Endothelial cell of umbilical vein (primary cell): ENCODE data around the gene PPP1R7.

Source experiments
- CTCF ChIP-seq, 2 donors: IDR thresholded peaks; 1 replicate in 1 of 2; 2 replicates in 1 of 2; pipeline ENCODE4 v1.5.1; 2011; ENCODE audit warnings: low read length in 2 of 2, mild to moderate bottlenecking in 2 of 2, moderate library complexity in 2 of 2, control low read depth in 1 of 2, inconsistent platforms in 1 of 2, low read depth in 1 of 2; ENCODE audit not compliant: insufficient read depth in 1 of 2; ENCODE audit errors: extremely low read depth in 1 of 2
- EZH2 ChIP-seq: IDR thresholded peaks from 2 replicates; pipeline ENCODE4 v1.6.1; 2012; ENCODE audit warnings: borderline replicate concordance, low read depth, mild to moderate bottlenecking, moderate library complexity, low read length, inconsistent platforms; ENCODE audit not compliant: severe bottlenecking
- FOS ChIP-seq: IDR thresholded peaks from 2 replicates; pipeline ENCODE4 v1.6.1; 2011; ENCODE audit warnings: mild to moderate bottlenecking, low read length, moderate library complexity, borderline replicate concordance; ENCODE audit not compliant: insufficient read depth
- JUN ChIP-seq: IDR thresholded peaks from 2 replicates; pipeline ENCODE4 v1.6.1; 2011; ENCODE audit warnings: borderline replicate concordance, low read depth; ENCODE audit not compliant: insufficient read length, insufficient read depth
- MYC ChIP-seq: IDR thresholded peaks from one replicate; pipeline ENCODE4 v1.6.1; 2011; ENCODE audit warnings: mild to moderate bottlenecking, low read depth, low read length
- POLR2A ChIP-seq: IDR thresholded peaks from 2 replicates; pipeline ENCODE4 v1.6.1; 2012; ENCODE audit warnings: low read depth, mild to moderate bottlenecking, control low read depth, low read length
- POLR2AphosphoS5 ChIP-seq: IDR thresholded peaks from 2 replicates; pipeline ENCODE4 v1.6.1; 2012; ENCODE audit warnings: low read depth, mild to moderate bottlenecking, control low read depth, low read length, moderate library complexity; ENCODE audit not compliant: insufficient read depth

GRCh38 chr2:241188361-241189092, 38.3 kb downstream of the PPP1R7 start, which contains the start of gene ANO7:
- TF ChIP-seq CTCF (IDR thresholded peaks at IDR 0.05; ENCODE audit: extremely low read depth in 1 of 2, insufficient read depth in 1 of 2, low read depth in 1 of 2, low read length in 2 of 2): no peak
- no peak for TF ChIP-seq FOS
- TF ChIP-seq POLR2A: no peak
- TF ChIP-seq EZH2: no peak
- no peak for TF ChIP-seq POLR2AphosphoS5
- TF ChIP-seq JUN: no peak
- no peak for TF ChIP-seq MYC
